ENCODE data around the gene KRTAP19-1. TPM values are rescaled to one million over a fixed set of nuclear protein-coding genes. Genes with fewer than 3 reads are reported as not detected.
A peak's percentile ranks its signal among the peaks of the same experiment; 100 is the strongest.

The KRTAP19-1 gene
- total and polyA plus RNA-seq, 4 donors, result not detected

DNA sequence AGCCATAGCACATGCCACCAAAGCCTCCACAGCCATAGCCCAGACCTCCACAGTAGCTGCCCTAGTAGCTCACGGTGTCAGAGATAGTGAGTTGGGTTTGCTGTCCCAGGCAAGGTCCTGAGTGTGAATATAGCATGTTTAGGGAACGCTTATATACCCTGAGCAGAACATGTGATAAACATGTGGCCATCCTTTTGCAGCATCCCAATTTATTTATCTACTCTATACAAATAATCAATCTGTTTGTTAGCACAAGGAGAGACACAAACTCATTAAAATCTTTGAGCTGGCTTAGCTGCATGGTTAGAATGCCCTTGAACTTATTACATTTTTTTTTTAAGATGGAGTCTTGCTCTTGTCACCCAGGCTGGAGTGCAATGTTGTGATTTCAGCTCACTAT, 7.2 kb upstream of the KRTAP19-1 start, which contains the start of gene KRTAP19-2:
Gene KRTAP19-2 (minus strand): TSS at position 101 of the 400 bp plus-strand sequence. CDS start 88 bp downstream, at position 13.
- TF ChIP-seq, protein P1, sequence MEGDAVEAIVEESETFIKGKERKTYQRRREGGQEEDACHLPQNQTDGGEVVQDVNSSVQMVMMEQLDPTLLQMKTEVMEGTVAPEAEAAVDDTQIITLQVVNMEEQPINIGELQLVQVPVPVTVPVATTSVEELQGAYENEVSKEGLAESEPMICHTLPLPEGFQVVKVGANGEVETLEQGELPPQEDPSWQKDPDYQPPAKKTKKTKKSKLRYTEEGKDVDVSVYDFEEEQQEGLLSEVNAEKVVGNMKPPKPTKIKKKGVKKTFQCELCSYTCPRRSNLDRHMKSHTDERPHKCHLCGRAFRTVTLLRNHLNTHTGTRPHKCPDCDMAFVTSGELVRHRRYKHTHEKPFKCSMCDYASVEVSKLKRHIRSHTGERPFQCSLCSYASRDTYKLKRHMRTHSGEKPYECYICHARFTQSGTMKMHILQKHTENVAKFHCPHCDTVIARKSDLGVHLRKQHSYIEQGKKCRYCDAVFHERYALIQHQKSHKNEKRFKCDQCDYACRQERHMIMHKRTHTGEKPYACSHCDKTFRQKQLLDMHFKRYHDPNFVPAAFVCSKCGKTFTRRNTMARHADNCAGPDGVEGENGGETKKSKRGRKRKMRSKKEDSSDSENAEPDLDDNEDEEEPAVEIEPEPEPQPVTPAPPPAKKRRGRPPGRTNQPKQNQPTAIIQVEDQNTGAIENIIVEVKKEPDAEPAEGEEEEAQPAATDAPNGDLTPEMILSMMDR (IDR thresholded peaks at IDR 0.05; ENCODE audit: control extremely low read depth, extremely low read depth), result no peak
- ATAC-seq (ENCODE audit: insufficient read depth, low FRiP score) (no peak), DNase-seq (no peak)
- H3K27me3 ChIP-seq (ENCODE audit: control insufficient read depth in 3 of 3, insufficient read depth in 3 of 3, low read length in 2 of 3), result no peaks in the 10 kb centered on the region
- no peaks in the 10 kb centered on the region for H3K36me3 ChIP-seq (ENCODE audit: control insufficient read depth in 4 of 4, insufficient read depth in 4 of 4, low read length in 4 of 4)
- no peak within 1 kb of the TSS for H3K27ac ChIP-seq (ENCODE audit: low read depth in 1 of 2, low read length in 1 of 2)
- H3K9ac ChIP-seq (ENCODE audit: insufficient read depth in 1 of 2, low read length in 2 of 2), result no peak within 1 kb of the TSS
- no peak within 1 kb of the TSS for H3K4me3 ChIP-seq
- 88 to 92% methylated on average over 2 of the region's 2 CpGs for whole genome bisulfite sequencing, 2 donors
- H3K4me1 ChIP-seq (ENCODE audit: control insufficient read depth in 5 of 5, insufficient read depth in 5 of 5, low read length in 5 of 5), result no peaks in the 10 kb centered on the region
- H3K9me3 ChIP-seq (ENCODE audit: control insufficient read depth in 4 of 4, insufficient read depth in 3 of 4, low read length in 3 of 4), result peaks cover 0 to 11% (median 0%) of the 10 kb centered on the region in 4 donors

DNA sequence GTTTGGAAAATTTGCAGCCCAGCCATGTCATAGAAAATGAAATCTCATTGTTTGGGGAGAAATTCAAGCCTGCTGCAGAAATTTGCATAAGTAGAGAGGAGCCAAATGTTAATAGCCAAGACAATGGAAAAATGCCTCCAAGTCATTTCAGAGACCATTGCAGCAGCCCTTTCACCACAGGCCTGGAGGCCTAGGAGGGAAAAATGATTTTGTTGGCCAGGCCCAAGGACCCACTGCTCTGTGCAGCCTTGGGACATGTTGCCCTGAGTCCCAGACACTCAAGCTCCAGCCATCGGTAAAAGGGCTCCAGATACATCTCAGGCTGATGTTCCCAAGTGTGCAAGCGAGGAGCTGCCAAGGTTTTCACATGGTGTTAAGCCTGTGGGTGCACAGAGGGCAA, 6.0 kb upstream of the KRTAP19-1 start:
- Histone ChIP-seq H3K4me1 (ENCODE audit: control insufficient read depth in 5 of 5, insufficient read depth in 5 of 5, low read length in 5 of 5) (no peaks in the 10 kb centered on the region), H3K36me3 (ENCODE audit: control insufficient read depth in 4 of 4, insufficient read depth in 4 of 4, low read length in 4 of 4) (no peaks in the 10 kb centered on the region), H3K9ac (ENCODE audit: insufficient read depth in 1 of 2, low read length in 2 of 2) (no peak overlapping the region), H3K27ac (ENCODE audit: low read depth in 1 of 2, low read length in 1 of 2) (no peak overlapping the region), H3K4me3 (no peak overlapping the region), H3K27me3 (ENCODE audit: control insufficient read depth in 3 of 3, insufficient read depth in 3 of 3, low read length in 2 of 3) (no peaks in the 10 kb centered on the region), H3K9me3 (ENCODE audit: control insufficient read depth in 4 of 4, insufficient read depth in 3 of 4, low read length in 3 of 4) (peaks cover 0 to 11% (median 0%) of the 10 kb centered on the region in 4 donors)
- TF ChIP-seq, protein P1 (IDR thresholded peaks at IDR 0.05; ENCODE audit: control extremely low read depth, extremely low read depth), result no peak
- 59 to 62% methylated on average over 2 of the region's 2 CpGs for WGBS, 2 donors
- DNase-seq, result no peak
- ATAC-seq (ENCODE audit: insufficient read depth, low FRiP score), result no peak

DNA sequence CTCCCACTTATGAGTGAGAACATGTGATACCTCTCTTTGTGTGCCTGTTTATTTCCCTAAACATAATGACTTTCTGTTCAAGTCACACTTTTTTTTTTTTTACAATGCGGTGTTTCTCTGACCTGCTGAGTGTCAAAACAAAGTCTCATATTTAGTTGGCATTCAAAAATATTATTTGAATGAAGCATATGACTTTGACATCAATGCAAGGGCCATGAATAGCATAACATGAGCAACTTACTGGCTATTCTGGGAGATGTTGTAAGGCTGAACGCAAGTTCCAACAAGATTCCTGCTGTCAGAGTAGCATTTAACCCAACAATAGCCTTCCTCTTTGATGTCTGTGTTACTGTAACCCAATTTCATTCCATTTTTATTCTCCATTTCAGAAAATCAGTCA, 2.0 kb upstream of the KRTAP19-1 start:
- ATAC-seq (ENCODE audit: insufficient read depth, low FRiP score), result no peak
- Histone ChIP-seq H3K4me1 (ENCODE audit: control insufficient read depth in 5 of 5, insufficient read depth in 5 of 5, low read length in 5 of 5) (no peaks in the 10 kb centered on the region), H3K27ac (ENCODE audit: low read depth in 1 of 2, low read length in 1 of 2) (peak overlapping the region in 1 of 2 donors; percentile 9)

More for the DNA sequence above, 2.0 kb upstream of the KRTAP19-1 start:
- no peaks in the 10 kb centered on the region for H3K27me3 ChIP-seq (ENCODE audit: control insufficient read depth in 3 of 3, insufficient read depth in 3 of 3, low read length in 2 of 3)
- TF ChIP-seq, protein P1 (IDR thresholded peaks at IDR 0.05; ENCODE audit: control extremely low read depth, extremely low read depth), result no peak
- peaks cover 0 to 10% (median 0%) of the 10 kb centered on the region in 4 donors for H3K9me3 ChIP-seq (ENCODE audit: control insufficient read depth in 4 of 4, insufficient read depth in 3 of 4, low read length in 3 of 4)
- H3K4me3 ChIP-seq, result no peak overlapping the region
- 80 to 82% methylated on average over 2 of the region's 2 CpGs for WGBS, 2 donors
- no peak overlapping the region for H3K9ac ChIP-seq (ENCODE audit: insufficient read depth in 1 of 2, low read length in 2 of 2)
- H3K36me3 ChIP-seq (ENCODE audit: control insufficient read depth in 4 of 4, insufficient read depth in 4 of 4, low read length in 4 of 4), result no peaks in the 10 kb centered on the region
- no peak for DNase-seq
